ENCODE measurements around the gene MEAK7. TPM values are rescaled to one million over a fixed set of nuclear protein-coding genes. Genes with fewer than 3 reads are reported as not detected.

MEAK7 gene
- total RNA-seq, 3 donors from 2014 or later, result 18.4 to 23.9 (median 22.2) TPM

GRCh38 chr16:84476401-84476800 lies 28.1 kb downstream of the MEAK7 start:
- ATAC-seq (no peak), DNase-seq (no peak)
- Histone ChIP-seq H3K9me3 (no peaks in the 10 kb centered on the region), H3K4me1 (ENCODE audit: low read depth) (no peaks in the 10 kb centered on the region), H3K36me3 (ENCODE audit: low read depth) (no peaks in the 10 kb centered on the region), H3K4me3 (no peak overlapping the region)
- intact Hi-C loops (cut with DNase I, micrococcal nuclease), result no loop called here
- no peak for TF ChIP-seq CTCF (IDR thresholded peaks at IDR 0.05)

DNA sequence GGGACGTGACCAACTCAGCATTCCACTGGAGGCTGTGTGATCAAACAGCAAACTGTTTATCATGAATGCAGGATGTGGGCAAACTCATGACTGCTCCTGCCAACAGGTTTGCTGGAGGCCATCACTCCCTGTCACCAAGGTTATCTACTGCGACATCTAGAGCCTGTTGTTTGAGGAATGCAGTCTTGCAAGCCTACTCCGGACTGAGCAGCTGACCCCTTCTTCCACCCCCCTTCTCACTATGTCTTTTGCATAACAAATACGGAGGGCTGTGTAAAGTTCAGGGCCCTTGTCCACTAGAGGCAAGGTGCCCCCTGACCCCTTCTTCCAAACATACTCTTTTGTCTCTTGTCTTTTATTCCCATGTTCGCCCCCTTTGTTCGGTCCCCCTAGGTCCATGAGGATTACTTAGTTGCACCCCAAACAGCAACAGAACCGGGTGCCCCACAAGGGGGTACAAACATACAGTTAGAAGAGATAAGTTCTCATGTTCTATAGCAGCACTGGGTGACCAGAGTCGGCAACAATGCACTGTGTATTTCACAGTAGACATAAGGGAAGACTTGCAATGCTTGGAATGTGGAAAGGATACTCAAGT lies 28.7 kb downstream of the MEAK7 start:
- intact Hi-C loops (cut with DNase I, micrococcal nuclease), result no loop called here
- no peak overlapping the region for H3K4me3 ChIP-seq

DNA sequence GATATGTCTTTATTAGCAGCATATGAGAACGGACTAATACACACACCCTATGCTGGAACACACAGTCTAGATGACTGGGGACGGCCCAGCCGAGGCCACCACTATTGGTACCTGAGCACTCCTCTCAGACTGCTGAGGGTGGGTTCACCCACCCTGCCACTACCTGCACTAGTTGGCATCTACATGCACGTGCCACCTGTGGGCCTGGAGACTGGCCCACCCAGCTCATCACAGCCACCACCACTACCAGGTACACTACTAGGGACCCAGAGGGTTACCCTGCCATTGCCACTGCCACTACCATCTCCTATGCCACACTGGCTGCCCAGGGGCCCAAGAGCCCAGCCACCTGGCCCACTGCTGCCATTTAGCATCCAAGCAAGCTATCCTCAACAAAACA lies 32.5 kb downstream of the MEAK7 start:
- TF ChIP-seq CTCF (IDR thresholded peaks at IDR 0.05), result no peak
- Histone ChIP-seq H3K9me3 (peaks cover 11% of the 10 kb centered on the region), H3K4me3 (no peak overlapping the region), H3K4me1 (ENCODE audit: low read depth) (no peaks in the 10 kb centered on the region), H3K36me3 (ENCODE audit: low read depth) (no peaks in the 10 kb centered on the region)
- intact Hi-C loops (cut with DNase I, micrococcal nuclease), result no loop called here
- DNase-seq (no peak), ATAC-seq (no peak)

More for the DNA sequence above, 28.7 kb downstream of the MEAK7 start:
- DNase-seq, result no peak
- no peak for TF ChIP-seq CTCF (IDR thresholded peaks at IDR 0.05)
- Histone ChIP-seq H3K36me3 (ENCODE audit: low read depth) (no peaks in the 10 kb centered on the region), H3K4me1 (ENCODE audit: low read depth) (no peaks in the 10 kb centered on the region), H3K9me3 (no peaks in the 10 kb centered on the region)
- ATAC-seq, result no peak

DNA sequence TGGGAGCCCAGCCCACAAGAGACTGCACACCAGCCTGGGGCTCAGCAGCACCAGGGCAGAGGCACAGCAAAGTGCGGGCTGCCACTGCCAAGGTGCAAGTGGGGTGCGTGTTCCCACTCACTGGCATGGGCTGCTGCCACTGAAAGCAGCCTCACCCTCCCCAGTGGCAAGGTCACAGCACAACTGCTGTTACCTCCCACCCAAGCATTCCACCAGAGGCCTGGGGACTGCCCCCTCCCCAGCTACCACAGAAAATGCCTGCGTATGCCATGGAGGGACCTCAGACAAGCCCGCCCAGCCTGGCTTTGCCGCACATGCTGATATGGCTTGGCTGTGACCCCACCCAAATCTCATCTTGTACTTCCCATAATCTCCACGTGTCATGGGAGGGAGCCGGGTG lies 33.1 kb downstream of the MEAK7 start:
- no peak for TF ChIP-seq CTCF (IDR thresholded peaks at IDR 0.05)
- peaks cover 14% of the 10 kb centered on the region for H3K9me3 ChIP-seq
- no peak overlapping the region for H3K4me3 ChIP-seq
- intact Hi-C loops (cut with DNase I, micrococcal nuclease), result no loop called here
- no peaks in the 10 kb centered on the region for H3K4me1 ChIP-seq (ENCODE audit: low read depth)
- no peak for DNase-seq
- no peaks in the 10 kb centered on the region for H3K36me3 ChIP-seq (ENCODE audit: low read depth)
- ATAC-seq, result no peak

GRCh38 chr16:84467709-84468108 lies 36.8 kb downstream of the MEAK7 start:
- H3K9me3 ChIP-seq, result peaks cover 14% of the 10 kb centered on the region
- intact Hi-C loops (cut with DNase I, micrococcal nuclease), result no loop called here
- no peak overlapping the region for H3K4me3 ChIP-seq
- H3K4me1 ChIP-seq (ENCODE audit: low read depth), result no peaks in the 10 kb centered on the region
- no peaks in the 10 kb centered on the region for H3K36me3 ChIP-seq (ENCODE audit: low read depth)
- no peak for DNase-seq
- no peak for TF ChIP-seq CTCF (IDR thresholded peaks at IDR 0.05)
- no peak for ATAC-seq

GRCh38 chr16:84467256-84467655 lies 37.2 kb downstream of the MEAK7 start:
- no peak for ATAC-seq
- H3K36me3 ChIP-seq (ENCODE audit: low read depth), result no peaks in the 10 kb centered on the region
- H3K9me3 ChIP-seq, result peaks cover 14% of the 10 kb centered on the region
- no peak for TF ChIP-seq CTCF (IDR thresholded peaks at IDR 0.05)
- intact Hi-C loops (cut with DNase I, micrococcal nuclease), result no loop called here
- H3K4me1 ChIP-seq (ENCODE audit: low read depth), result no peaks in the 10 kb centered on the region
- no peak for DNase-seq
- H3K4me3 ChIP-seq, result no peak overlapping the region

Data from mucosa of descending colon (tissue), 3 donors.